HEK293 (cell line): ENCODE results near the gene CRK.
"Not testable (repeated sequence)": the region's sequence is repeated elsewhere in the genome, so short reads cannot be mapped to it uniquely, and the experiment has no call there.

ENCODE experiments used
- CTCF ChIA-PET: fragments of 350-600 bp; formaldehyde crosslinking; extraction: SDS; loops from one replicate; lab custom pipeline; 2021; ENCODE audit warnings: antibody characterized with exemption; lab: Yijun Ruan, JAX
- POLR2A ChIA-PET: fragments of 300-600 bp; formaldehyde crosslinking; extraction: SDS; loops from one replicate; lab custom pipeline; 2020; ENCODE audit warnings: antibody characterized with exemption, inconsistent platforms; lab: Yijun Ruan, JAX
- H3K27ac ChIP-seq: fragments of 200-500 bp; sonication (Bioruptor generic); 2 replicates; pipeline ENCODE4 v1.5.1; 2014; ENCODE audit warnings: low read depth, low read length, control low read depth, inconsistent platforms; ENCODE audit errors: extremely low read depth
- H3K36me3 ChIP-seq, 2 experiments: fragments of 200-500 bp in 1 of 2; sonication (Bioruptor generic) in 1 of 2; 1 replicate in 1 of 2; 2 replicates in 1 of 2; pipeline ENCODE4 v1.5.1; 2014 to 2017; ENCODE audit warnings: inconsistent platforms in 2 of 2, low read length in 2 of 2; ENCODE audit not compliant: control insufficient read depth in 2 of 2, insufficient read depth in 1 of 2
- H3K4me1 ChIP-seq: fragments of 200-500 bp; sonication (Bioruptor generic); 2 replicates; pipeline ENCODE4 v1.5.1; 2014; ENCODE audit warnings: mild to moderate bottlenecking, low read length, inconsistent platforms; ENCODE audit not compliant: control insufficient read depth, insufficient read depth
- H3K4me3 ChIP-seq: 2 replicates; pipeline ENCODE4 v1.5.1; 2011; ENCODE audit warnings: low read depth, mild to moderate bottlenecking, control low read depth, low read length, moderate library complexity
- H3K9me3 ChIP-seq: fragments of 200-500 bp; sonication (Bioruptor generic); 2 replicates; pipeline ENCODE4 v1.5.1; 2014; ENCODE audit warnings: low read depth, low read length, inconsistent platforms; ENCODE audit not compliant: control insufficient read depth, insufficient read depth
- PBX3 ChIP-seq: sonication (generic); formaldehyde crosslinking; IDR thresholded peaks from 2 replicates; pipeline ENCODE4 v1.8.1; 2022; ENCODE audit warnings: mild to moderate bottlenecking, moderate library complexity, missing genetic modification reagents
- RBAK ChIP-seq: fragments of 450-650 bp; formaldehyde crosslinking; IDR thresholded peaks from 2 replicates; pipeline ENCODE4 v1.5.1; 2016; ENCODE audit warnings: missing biosample characterization, missing genetic modification characterization
- SCRT2 ChIP-seq: fragments of 450-650 bp; formaldehyde crosslinking; IDR thresholded peaks from 2 replicates; pipeline ENCODE4 v1.5.1; 2016; ENCODE audit warnings: missing biosample characterization, missing genetic modification characterization
- ZBTB17 ChIP-seq: fragments of 450-650 bp; formaldehyde crosslinking; IDR thresholded peaks from 2 replicates; pipeline ENCODE4 v1.5.1; 2016; ENCODE audit warnings: missing biosample characterization, missing genetic modification characterization
- ZBTB7A ChIP-seq: fragments of 450-650 bp; formaldehyde crosslinking; IDR thresholded peaks from 2 replicates; pipeline ENCODE4 v1.5.1; 2016; ENCODE audit warnings: low read depth, missing biosample characterization, missing genetic modification characterization
- ZBTB8A ChIP-seq: fragments of 450-650 bp; formaldehyde crosslinking; IDR thresholded peaks from 2 replicates; pipeline ENCODE4 v1.5.1; 2016; ENCODE audit warnings: missing biosample characterization, missing genetic modification characterization
- ZEB2 ChIP-seq: fragments of 450-650 bp; formaldehyde crosslinking; IDR thresholded peaks from 2 replicates; pipeline ENCODE4 v1.5.1; 2016; ENCODE audit warnings: missing biosample characterization, missing genetic modification characterization
- ZNF10 ChIP-seq: fragments of 450-650 bp; formaldehyde crosslinking; IDR thresholded peaks from 2 replicates; pipeline ENCODE4 v1.5.1; 2017; ENCODE audit warnings: missing biosample characterization, missing genetic modification characterization
- ZNF174 ChIP-seq: fragments of 450-650 bp; formaldehyde crosslinking; IDR thresholded peaks from 2 replicates; pipeline ENCODE4 v1.5.0; 2017; ENCODE audit warnings: missing biosample characterization, mild to moderate bottlenecking, missing genetic modification characterization
- ZNF19 ChIP-seq: fragments of 450-650 bp; formaldehyde crosslinking; IDR thresholded peaks from 2 replicates; pipeline ENCODE4; 2016; ENCODE audit warnings: missing biosample characterization, missing genetic modification characterization, low read depth
- ZNF223 ChIP-seq: fragments of 450-650 bp; formaldehyde crosslinking; IDR thresholded peaks from 2 replicates; pipeline ENCODE4 v1.5.1; 2016; ENCODE audit warnings: missing biosample characterization, missing genetic modification characterization
- ZNF248 ChIP-seq: fragments of 450-650 bp; formaldehyde crosslinking; IDR thresholded peaks from 2 replicates; pipeline ENCODE4 v1.5.1; 2017; ENCODE audit warnings: missing biosample characterization, missing genetic modification characterization
- ZNF324 ChIP-seq: fragments of 450-650 bp; formaldehyde crosslinking; IDR thresholded peaks from 2 replicates; pipeline ENCODE4 v1.5.1; 2016; ENCODE audit warnings: missing biosample characterization, missing genetic modification characterization
- ZNF423 ChIP-seq: fragments of 450-650 bp; formaldehyde crosslinking; IDR thresholded peaks from 2 replicates; pipeline ENCODE4 v1.5.1; 2016; ENCODE audit warnings: missing biosample characterization, missing genetic modification characterization
- ZNF791 ChIP-seq: fragments of 450-650 bp; formaldehyde crosslinking; IDR thresholded peaks from 2 replicates; pipeline ENCODE4 v1.5.1; 2016; ENCODE audit warnings: missing biosample characterization, missing genetic modification characterization
- ZNF843 ChIP-seq: fragments of 450-650 bp; formaldehyde crosslinking; IDR thresholded peaks from 2 replicates; pipeline ENCODE4 v1.5.1; 2016; ENCODE audit warnings: missing biosample characterization, missing genetic modification characterization
- TF ChIP-seq, protein P1 (sequence below): fragments of 450-650 bp; formaldehyde crosslinking; IDR thresholded peaks from 2 replicates; pipeline ENCODE4 v1.5.1; 2016; ENCODE audit warnings: missing biosample characterization, missing genetic modification characterization, borderline replicate concordance
- TF ChIP-seq, protein P2 (sequence below): fragments of 450-650 bp; formaldehyde crosslinking; IDR thresholded peaks from 2 replicates; pipeline ENCODE4 v1.5.1; 2016; ENCODE audit warnings: missing biosample characterization, missing genetic modification characterization
- TF ChIP-seq, protein P3 (sequence below): fragments of 450-650 bp; formaldehyde crosslinking; IDR thresholded peaks from 2 replicates; pipeline ENCODE4 v1.5.1; 2017; ENCODE audit warnings: missing biosample characterization, missing genetic modification characterization

CRK gene

GRCh38 chr17:1455291-1455796 is 688 bp downstream of the CRK start (continued):
- TF ChIP-seq, protein P1, sequence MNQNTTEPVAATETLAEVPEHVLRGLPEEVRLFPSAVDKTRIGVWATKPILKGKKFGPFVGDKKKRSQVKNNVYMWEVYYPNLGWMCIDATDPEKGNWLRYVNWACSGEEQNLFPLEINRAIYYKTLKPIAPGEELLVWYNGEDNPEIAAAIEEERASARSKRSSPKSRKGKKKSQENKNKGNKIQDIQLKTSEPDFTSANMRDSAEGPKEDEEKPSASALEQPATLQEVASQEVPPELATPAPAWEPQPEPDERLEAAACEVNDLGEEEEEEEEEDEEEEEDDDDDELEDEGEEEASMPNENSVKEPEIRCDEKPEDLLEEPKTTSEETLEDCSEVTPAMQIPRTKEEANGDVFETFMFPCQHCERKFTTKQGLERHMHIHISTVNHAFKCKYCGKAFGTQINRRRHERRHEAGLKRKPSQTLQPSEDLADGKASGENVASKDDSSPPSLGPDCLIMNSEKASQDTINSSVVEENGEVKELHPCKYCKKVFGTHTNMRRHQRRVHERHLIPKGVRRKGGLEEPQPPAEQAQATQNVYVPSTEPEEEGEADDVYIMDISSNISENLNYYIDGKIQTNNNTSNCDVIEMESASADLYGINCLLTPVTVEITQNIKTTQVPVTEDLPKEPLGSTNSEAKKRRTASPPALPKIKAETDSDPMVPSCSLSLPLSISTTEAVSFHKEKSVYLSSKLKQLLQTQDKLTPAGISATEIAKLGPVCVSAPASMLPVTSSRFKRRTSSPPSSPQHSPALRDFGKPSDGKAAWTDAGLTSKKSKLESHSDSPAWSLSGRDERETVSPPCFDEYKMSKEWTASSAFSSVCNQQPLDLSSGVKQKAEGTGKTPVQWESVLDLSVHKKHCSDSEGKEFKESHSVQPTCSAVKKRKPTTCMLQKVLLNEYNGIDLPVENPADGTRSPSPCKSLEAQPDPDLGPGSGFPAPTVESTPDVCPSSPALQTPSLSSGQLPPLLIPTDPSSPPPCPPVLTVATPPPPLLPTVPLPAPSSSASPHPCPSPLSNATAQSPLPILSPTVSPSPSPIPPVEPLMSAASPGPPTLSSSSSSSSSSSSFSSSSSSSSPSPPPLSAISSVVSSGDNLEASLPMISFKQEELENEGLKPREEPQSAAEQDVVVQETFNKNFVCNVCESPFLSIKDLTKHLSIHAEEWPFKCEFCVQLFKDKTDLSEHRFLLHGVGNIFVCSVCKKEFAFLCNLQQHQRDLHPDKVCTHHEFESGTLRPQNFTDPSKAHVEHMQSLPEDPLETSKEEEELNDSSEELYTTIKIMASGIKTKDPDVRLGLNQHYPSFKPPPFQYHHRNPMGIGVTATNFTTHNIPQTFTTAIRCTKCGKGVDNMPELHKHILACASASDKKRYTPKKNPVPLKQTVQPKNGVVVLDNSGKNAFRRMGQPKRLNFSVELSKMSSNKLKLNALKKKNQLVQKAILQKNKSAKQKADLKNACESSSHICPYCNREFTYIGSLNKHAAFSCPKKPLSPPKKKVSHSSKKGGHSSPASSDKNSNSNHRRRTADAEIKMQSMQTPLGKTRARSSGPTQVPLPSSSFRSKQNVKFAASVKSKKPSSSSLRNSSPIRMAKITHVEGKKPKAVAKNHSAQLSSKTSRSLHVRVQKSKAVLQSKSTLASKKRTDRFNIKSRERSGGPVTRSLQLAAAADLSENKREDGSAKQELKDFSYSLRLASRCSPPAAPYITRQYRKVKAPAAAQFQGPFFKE (tag by site-specific recombination) = no peak
- TF ChIP-seq ZBTB7A (tag by site-specific recombination) (0 out of 2 replicates have a peak, but pooled peaks have one; percentile 35), ZNF791 (no peak), ZNF248 (tag by site-specific recombination) (no peak), ZNF19 (tag by site-specific recombination) (no peak), ZNF324 (tag by site-specific recombination) (no peak), ZNF223 (tag by site-specific recombination) (no peak), ZEB2 (tag by site-specific recombination) (no peak; the same call in 1 of the 2 replicates), SCRT2 (tag by site-specific recombination) (peak; percentile 98), ZNF174 (tag by site-specific recombination) (no peak), PBX3 (no peak), ZNF423 (tag by site-specific recombination) (peak; percentile 24; the same call in 1 of the 2 replicates), RBAK (tag by site-specific recombination) (no peak), ZNF10 (tag by site-specific recombination) (no peak), ZNF843 (tag by site-specific recombination) (no peak), ZBTB17 (tag by site-specific recombination) (peak; percentile 33; the same call in 1 of the 2 replicates)
- TF ChIP-seq, protein P2, sequence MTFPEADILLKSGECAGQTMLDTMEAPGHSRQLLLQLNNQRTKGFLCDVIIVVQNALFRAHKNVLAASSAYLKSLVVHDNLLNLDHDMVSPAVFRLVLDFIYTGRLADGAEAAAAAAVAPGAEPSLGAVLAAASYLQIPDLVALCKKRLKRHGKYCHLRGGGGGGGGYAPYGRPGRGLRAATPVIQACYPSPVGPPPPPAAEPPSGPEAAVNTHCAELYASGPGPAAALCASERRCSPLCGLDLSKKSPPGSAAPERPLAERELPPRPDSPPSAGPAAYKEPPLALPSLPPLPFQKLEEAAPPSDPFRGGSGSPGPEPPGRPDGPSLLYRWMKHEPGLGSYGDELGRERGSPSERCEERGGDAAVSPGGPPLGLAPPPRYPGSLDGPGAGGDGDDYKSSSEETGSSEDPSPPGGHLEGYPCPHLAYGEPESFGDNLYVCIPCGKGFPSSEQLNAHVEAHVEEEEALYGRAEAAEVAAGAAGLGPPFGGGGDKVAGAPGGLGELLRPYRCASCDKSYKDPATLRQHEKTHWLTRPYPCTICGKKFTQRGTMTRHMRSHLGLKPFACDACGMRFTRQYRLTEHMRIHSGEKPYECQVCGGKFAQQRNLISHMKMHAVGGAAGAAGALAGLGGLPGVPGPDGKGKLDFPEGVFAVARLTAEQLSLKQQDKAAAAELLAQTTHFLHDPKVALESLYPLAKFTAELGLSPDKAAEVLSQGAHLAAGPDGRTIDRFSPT (tag by site-specific recombination) = peak; percentile 77

GRCh38 chr17:1454541-1454940 is 1.5 kb downstream of the CRK start:
- CTCF ChIA-PET = interaction anchor here (0.9 to 5.5 kb wide), 2 partner anchors 43 to 89 kb away, joined by 3 to 23 read pairs; no protein-coding TSS in a partner anchor
- H3K4me3 ChIP-seq = peak overlapping the region; percentile 98
- H3K36me3 ChIP-seq = peaks cover 14 to 17% of the 10 kb centered on the region in 2 experiments
- H3K4me1 ChIP-seq = peaks cover 7% of the 10 kb centered on the region
- no peak for TF ChIP-seq ZBTB8A (tag by site-specific recombination)
- TF ChIP-seq, protein P3, sequence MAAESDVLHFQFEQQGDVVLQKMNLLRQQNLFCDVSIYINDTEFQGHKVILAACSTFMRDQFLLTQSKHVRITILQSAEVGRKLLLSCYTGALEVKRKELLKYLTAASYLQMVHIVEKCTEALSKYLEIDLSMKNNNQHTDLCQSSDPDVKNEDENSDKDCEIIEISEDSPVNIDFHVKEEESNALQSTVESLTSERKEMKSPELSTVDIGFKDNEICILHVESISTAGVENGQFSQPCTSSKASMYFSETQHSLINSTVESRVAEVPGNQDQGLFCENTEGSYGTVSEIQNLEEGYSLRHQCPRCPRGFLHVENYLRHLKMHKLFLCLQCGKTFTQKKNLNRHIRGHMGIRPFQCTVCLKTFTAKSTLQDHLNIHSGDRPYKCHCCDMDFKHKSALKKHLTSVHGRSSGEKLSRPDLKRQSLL = 0 out of 2 replicates have a peak, but pooled peaks have one; percentile 0
- H3K9me3 ChIP-seq = no peaks in the 10 kb centered on the region
- POLR2A ChIA-PET = interaction anchor here (0.6 to 2.1 kb wide), 4 partner anchors 11 to 62 kb away, joined by 5 to 14 read pairs (median 8); partner anchors contain the start of gene INPP5K
- H3K27ac ChIP-seq = peak overlapping the region; percentile 92; the same call in 1 of the 2 replicates

- not testable (repeated sequence) for H3K4me3 ChIP-seq, H3K27ac ChIP-seq, H3K9me3 ChIP-seq, H3K4me1 ChIP-seq
- peaks cover 14 to 25% of the 10 kb centered on the region in 2 experiments for H3K36me3 ChIP-seq
- ChIA-PET CTCF (interaction anchor here (0.6 to 5.5 kb wide), 4 partner anchors 31 to 88 kb away, joined by 3 to 23 read pairs (median 3); no protein-coding TSS in a partner anchor), POLR2A (interaction anchor here (0.6 to 1.4 kb wide), 4 partner anchors 10 to 35 kb away, joined by 4 to 9 read pairs (median 6); no protein-coding TSS in a partner anchor)
These were observed 2.3 kb downstream of the CRK start for GRCh38 chr17:1453694-1454093.
